Measurements from ENCODE around the gene HMCN1.
"Not testable (repeated sequence)": the region's sequence is repeated elsewhere in the genome, so short reads cannot be mapped to it uniquely, and the experiment has no call there.

Gene HMCN1

DNA sequence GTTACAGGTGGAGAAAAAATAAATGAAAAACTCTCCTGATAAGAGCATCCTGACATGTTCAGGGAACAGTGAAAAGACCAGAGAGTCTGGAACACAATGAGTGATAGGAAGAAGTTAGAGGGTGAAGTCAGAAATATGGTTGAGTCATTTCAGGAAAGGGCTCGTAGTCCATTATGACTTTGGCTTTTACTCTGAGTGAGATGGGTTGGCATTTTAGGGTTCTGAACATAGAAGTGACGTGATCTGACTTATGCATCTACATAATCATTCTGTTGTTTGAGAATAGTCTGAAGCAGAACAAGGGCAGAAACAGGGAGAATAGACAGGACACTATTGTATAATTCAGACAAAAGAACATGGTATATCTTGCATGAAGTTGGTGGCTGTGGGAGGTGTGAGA is 5.8 kb downstream of the HMCN1 start:
- DNase-seq (ENCODE audit: low spot score): no peak

GRCh38 chr1:185741551-185741950 is 7.4 kb downstream of the HMCN1 start:
- DNase-seq (ENCODE audit: low spot score): no peak

GRCh38 chr1:185742403-185742802 is 8.2 kb downstream of the HMCN1 start:
- DNase-seq (ENCODE audit: low spot score): no peak

DNA sequence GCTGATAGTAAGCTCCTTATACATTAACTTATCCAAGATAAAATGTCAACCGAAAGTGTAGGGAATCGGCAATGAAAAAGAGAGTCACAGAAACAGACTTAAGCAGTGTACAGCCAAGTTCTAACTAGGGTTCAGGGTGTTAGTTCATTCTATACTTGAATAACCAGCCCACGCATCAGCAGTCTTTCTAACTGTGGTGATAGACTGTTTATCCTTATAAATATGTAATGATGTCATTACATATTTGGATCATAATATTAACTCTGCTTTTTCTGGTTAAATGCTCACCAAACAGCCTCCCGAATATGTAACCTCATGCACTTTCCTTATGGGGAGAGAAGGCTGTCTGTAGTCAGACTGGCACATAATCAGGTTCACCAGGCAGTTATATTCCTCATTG is 11.0 kb downstream of the HMCN1 start:
- DNase-seq (ENCODE audit: low spot score): no peak

DNA sequence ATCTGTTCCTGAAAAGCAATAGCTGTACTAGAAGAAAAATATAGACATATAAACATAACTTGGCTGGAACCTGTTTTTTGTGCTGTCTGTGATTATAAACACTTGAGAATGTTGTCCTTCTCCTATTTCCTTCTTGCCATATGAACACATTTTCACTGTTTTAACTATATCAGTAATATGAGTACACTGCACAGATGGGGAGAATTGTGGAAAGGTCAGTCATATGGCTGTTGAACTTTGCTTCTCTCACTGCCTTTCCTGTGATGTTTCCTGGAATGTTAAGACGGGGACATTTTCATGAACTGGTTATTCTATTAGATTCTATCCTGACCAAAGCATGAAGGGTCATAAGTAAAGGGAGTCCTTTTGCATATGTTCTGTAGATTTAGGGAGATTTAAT is 24.9 kb downstream of the HMCN1 start:
- no peak for DNase-seq (ENCODE audit: low spot score)

- no peak for DNase-seq (ENCODE audit: low spot score)
These were observed 27.6 kb downstream of the HMCN1 start for GRCh38 chr1:185761841-185762240.

DNA sequence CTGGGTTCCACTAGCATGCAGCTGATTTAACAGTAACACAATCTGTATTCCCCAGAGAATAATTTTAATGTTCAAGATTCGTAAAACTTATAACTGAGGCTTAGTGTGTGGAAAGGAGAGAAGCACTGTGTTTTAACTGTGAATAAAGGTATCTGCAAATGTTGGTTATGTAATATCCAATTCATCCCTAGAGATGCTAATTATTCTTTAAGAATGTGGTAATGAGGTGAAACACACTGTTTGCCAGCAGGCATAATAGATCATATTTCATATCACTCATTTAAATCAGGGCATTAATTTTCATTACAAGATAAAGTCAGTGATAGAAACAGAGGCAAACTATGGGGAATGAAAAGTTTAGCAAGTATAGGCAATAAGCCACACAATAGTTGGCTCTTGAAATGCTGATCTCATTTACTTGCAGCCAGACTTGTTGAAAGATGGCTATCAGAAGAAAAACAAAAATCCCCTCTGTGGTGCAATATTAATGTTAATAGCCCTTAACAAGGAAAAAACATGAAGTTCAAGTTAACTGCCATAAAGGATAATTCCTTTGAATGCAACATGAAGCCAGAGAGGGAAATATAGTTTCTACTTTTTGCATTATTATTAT is 33.4 kb downstream of the HMCN1 start:
- DNase-seq (ENCODE audit: low spot score): no peak

- DNase-seq (ENCODE audit: low spot score): no peak
These were observed 34.2 kb downstream of the HMCN1 start for GRCh38 chr1:185768371-185768770.

DNA sequence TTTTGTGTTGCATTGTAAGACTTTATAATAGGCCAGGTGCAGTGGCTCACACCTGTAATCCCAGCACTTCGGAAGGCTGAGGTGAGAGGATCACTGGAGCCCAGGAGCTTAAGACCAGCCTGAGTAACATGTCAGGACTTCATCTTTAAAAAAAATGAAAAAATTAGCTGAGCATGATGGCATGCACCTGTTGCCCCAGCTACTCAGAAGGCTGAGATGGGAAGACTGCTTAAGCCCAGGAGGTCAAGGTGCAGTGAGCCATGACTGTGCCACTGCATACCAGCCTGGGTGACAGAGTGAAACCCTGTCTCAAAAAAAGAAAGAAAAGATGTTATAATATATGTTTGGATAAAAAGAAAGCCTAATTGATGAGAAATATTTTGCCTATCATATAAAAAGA is 34.9 kb downstream of the HMCN1 start:
- no peak for DNase-seq (ENCODE audit: low spot score)

GRCh38 chr1:185774394-185774793 is 40.2 kb downstream of the HMCN1 start:
- DNase-seq (ENCODE audit: low spot score): no peak

DNA sequence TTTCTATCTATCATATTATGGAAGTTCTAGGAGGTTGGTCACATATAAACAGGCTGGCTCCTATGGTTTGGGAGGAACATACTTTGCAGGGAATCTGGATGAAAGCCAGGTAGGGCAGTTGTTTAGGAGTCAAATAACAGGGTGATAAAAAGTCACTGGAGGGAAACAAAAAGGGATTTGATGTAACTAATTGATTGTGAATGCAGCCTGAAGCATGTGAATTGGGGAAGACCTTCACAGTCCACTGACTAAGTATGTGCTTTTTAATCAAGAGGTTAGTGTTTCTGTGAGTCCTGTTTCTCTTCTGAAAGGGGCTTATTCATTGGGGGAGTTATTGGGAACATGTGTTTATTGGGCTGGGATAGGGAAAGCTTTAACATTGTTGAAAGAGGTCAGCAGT is 41.3 kb downstream of the HMCN1 start:
- DNase-seq (ENCODE audit: low spot score): no peak

- DNase-seq (ENCODE audit: low spot score): no peak
These were observed 42.3 kb downstream of the HMCN1 start for GRCh38 chr1:185776522-185776921.

DNA sequence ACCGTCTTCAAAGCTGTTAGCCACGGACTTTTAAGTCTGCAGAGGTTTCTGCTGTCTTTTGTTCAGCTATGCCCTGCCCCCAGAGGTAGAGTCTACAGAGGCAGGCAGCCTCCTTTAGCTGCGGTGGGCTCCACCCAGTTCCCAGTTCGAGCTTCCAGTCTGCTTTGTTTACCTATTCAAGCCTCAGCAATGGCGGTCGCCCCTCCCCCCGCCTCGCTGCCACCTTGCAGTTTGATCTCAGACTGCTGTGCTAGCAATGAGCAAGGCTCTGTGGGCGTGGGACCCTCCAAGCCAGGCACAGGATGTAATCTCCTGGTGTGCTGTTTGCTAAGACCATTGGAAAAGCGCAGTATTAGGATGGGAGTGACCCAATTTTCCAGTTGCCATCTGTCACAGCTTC is 49.7 kb downstream of the HMCN1 start:
- not testable (repeated sequence) for DNase-seq (ENCODE audit: low spot score)

GRCh38 chr1:185785586-185785985 is 51.4 kb downstream of the HMCN1 start:
- DNase-seq (ENCODE audit: low spot score): no peak

DNA sequence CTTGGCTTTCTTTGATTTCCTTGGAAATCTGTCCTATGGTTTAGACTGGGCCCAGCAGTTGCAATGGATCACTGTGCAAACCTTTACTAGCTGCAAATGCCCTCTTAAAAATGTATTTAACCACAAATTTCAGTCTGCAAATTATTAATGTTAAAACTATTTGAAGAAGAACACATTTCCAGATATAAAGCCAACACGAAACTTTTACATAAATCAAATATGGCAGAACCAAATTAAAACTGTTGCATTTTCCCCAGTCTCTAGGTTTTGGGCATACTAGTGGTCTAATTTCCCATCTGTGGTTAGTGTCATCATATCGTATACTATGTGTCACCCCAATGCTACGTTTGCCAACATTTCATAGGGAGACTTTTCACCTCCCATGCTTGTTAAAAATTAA is 52.3 kb downstream of the HMCN1 start:
- no peak for DNase-seq (ENCODE audit: low spot score)

DNA sequence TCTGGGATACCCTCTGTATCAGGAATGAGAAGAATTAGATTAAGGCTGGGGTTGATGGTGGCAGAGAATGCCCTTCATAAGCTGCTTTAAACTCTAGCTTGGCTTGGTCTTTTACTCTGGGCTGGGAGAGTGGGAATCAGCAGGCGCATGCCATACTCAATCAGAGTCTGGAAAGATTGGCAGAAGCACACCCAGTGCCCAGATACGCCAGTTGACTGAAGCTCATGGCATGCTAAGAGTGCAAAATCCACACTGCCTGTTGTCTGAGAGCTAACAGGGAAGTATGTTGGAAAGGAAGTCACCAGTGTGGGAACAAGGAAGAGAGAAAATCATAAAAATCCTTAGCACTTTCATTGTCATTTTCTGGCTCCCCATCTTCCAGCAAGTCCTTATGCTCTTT is 53.0 kb downstream of the HMCN1 start:
- DNase-seq (ENCODE audit: low spot score): no peak

DNA sequence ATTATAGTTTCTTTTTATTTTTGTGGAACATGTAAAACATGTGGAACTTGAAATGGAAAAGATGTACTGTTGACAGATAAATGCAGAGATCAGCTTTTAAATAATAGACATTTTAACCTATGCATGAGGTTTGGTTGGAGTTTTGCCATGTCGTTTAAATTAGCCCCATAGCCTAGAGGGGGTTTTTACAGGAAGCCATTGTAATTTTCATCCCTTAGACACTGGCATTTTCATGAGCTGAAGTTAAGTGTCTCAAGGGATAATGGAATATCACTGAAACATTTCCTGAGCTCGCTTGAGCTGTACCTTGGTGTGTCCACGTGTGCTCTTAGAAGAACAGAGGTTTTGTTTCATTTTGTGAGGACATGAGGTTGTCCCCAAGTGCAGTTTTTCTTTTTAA is 54.2 kb downstream of the HMCN1 start:
- no peak for DNase-seq (ENCODE audit: low spot score)

- DNase-seq (ENCODE audit: low spot score): no peak
These were observed 55.5 kb downstream of the HMCN1 start for GRCh38 chr1:185789501-185790193.

DNA sequence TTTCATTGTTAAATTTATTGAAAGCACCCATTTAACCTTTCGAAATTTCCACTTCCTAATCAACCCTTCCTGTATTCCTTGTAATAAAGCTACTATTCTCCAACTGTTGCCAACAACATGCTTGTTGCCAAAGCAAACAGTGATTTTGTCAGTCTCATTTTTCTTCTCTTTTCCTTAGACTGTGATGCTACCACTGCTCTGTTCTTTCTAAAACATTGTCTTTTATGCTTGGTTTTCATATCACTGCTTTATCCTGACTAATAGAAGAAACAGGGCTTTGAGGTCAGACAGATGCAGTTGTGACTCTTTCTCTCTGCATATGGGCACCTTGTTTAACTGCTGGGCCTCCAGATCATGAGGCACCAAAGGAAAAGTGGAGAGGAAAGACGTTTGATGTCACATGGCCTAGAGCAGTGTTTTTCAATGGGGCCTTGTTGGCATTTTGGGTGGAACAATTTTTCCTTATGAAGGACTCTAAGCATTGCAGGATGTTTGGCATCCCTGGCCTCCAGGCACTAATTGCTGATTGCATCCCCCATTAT is 56.1 kb downstream of the HMCN1 start:
- DNase-seq (ENCODE audit: low spot score): no peak

- no peak for DNase-seq (ENCODE audit: low spot score)
These were observed 57.8 kb downstream of the HMCN1 start for GRCh38 chr1:185792040-185792439.

DNA sequence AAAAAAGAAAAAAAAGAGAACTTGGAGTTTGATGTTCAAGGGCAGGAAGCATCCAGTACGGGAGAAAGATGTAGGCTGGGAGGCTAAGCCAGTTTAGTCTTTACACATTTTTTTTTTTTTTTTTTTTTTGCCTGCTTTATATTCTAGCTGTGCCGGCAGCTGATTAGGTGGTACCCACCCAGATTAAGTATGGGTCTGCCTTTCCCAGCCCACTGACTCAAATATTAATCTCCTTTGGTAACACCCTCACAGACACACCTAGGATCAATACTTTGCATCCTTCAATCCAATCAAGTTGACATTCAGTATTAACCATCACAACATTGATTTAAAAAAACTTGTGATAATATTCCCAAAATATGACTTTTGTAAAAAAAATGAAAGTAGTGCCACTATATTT is 60.3 kb downstream of the HMCN1 start:
- not testable (repeated sequence) for DNase-seq (ENCODE audit: low spot score)

- DNase-seq (ENCODE audit: low spot score): no peak
These were observed 61.0 kb downstream of the HMCN1 start for GRCh38 chr1:185795181-185795580.

GRCh38 chr1:185798505-185798904 is 64.3 kb downstream of the HMCN1 start:
- DNase-seq (ENCODE audit: low spot score): no peak

Data from SK-N-DZ (cell line).